Measurements from ENCODE around the gene C15orf61.

The C15orf61 gene

GRCh38 chr15:67510597-67511190, 10.2 kb upstream of the C15orf61 start:
- Histone ChIP-seq H2AFZ (ENCODE audit: low read length) (no peak overlapping the region), H3F3A (ENCODE audit: insufficient read depth, low read length) (no peaks in the 10 kb centered on the region; the same call in 1 of the 2 replicates), H3K27ac (ENCODE audit: low read length) (no peak overlapping the region), H3K9me3 (replicated peaks; ENCODE audit: insufficient read depth, low read length) (no peaks in the 10 kb centered on the region), H3K79me2 (ENCODE audit: low read length) (no peaks in the 10 kb centered on the region), H3K4me3 (ENCODE audit: low read length) (no peak overlapping the region), H3K4me1 (ENCODE audit: low read length) (peaks cover 11% of the 10 kb centered on the region), H3K9me2 (replicated peaks; ENCODE audit: insufficient read depth, low read length) (no peaks in the 10 kb centered on the region), H3K4me2 (ENCODE audit: low read depth, low read length) (no peak overlapping the region), H4K20me1 (ENCODE audit: insufficient read depth, low read length) (no peaks in the 10 kb centered on the region), H3K27me3 (replicated peaks; ENCODE audit: insufficient read depth, low read length) (no peaks in the 10 kb centered on the region), H3K36me3 (replicated peaks; ENCODE audit: insufficient read depth, low read length) (no peaks in the 10 kb centered on the region), H3K9ac (ENCODE audit: low read length) (no peak overlapping the region)
- TF ChIP-seq EZH2 (optimal IDR thresholded peaks at IDR 0.05; ENCODE audit: low read depth, low read length) (no peak), EZH2phosphoT487 (IDR thresholded peaks at IDR 0.05; ENCODE audit: low read length) (no peak), CTCF (IDR thresholded peaks at IDR 0.05; ENCODE audit: low read length) (no peak)
- DNase-seq, result no peak

- Histone ChIP-seq H3K9ac (ENCODE audit: low read length) (no peak overlapping the region), H3K4me3 (ENCODE audit: low read length) (no peak overlapping the region), H3F3A (ENCODE audit: insufficient read depth, low read length) (no peaks in the 10 kb centered on the region), H3K36me3 (replicated peaks; ENCODE audit: insufficient read depth, low read length) (no peaks in the 10 kb centered on the region), H3K9me3 (replicated peaks; ENCODE audit: insufficient read depth, low read length) (no peaks in the 10 kb centered on the region), H3K27me3 (replicated peaks; ENCODE audit: insufficient read depth, low read length) (no peaks in the 10 kb centered on the region), H3K4me1 (ENCODE audit: low read length) (peaks cover 3% of the 10 kb centered on the region), H3K79me2 (ENCODE audit: low read length) (no peaks in the 10 kb centered on the region), H3K4me2 (ENCODE audit: low read depth, low read length) (no peak overlapping the region), H3K27ac (ENCODE audit: low read length) (no peak overlapping the region), H2AFZ (ENCODE audit: low read length) (no peak overlapping the region), H3K9me2 (replicated peaks; ENCODE audit: insufficient read depth, low read length) (no peaks in the 10 kb centered on the region), H4K20me1 (ENCODE audit: insufficient read depth, low read length) (no peaks in the 10 kb centered on the region)
- no peak for DNase-seq
- no peak for TF ChIP-seq EZH2 (optimal IDR thresholded peaks at IDR 0.05; ENCODE audit: low read depth, low read length)
- no peak for TF ChIP-seq EZH2phosphoT487 (IDR thresholded peaks at IDR 0.05; ENCODE audit: low read length)
- TF ChIP-seq CTCF (IDR thresholded peaks at IDR 0.05; ENCODE audit: low read length), result no peak
These were observed 9.3 kb upstream of the C15orf61 start for GRCh38 chr15:67511606-67512005.

GRCh38 chr15:67512140-67512539, 8.8 kb upstream of the C15orf61 start:
- H3K27me3 ChIP-seq (replicated peaks; ENCODE audit: insufficient read depth, low read length), result no peaks in the 10 kb centered on the region
- H3K4me2 ChIP-seq (ENCODE audit: low read depth, low read length), result no peak overlapping the region
- no peaks in the 10 kb centered on the region for H3K4me1 ChIP-seq (ENCODE audit: low read length)
- no peak overlapping the region for H3K4me3 ChIP-seq (ENCODE audit: low read length)
- H3K79me2 ChIP-seq (ENCODE audit: low read length), result no peaks in the 10 kb centered on the region
- H3K27ac ChIP-seq (ENCODE audit: low read length), result no peak overlapping the region
- TF ChIP-seq EZH2 (optimal IDR thresholded peaks at IDR 0.05; ENCODE audit: low read depth, low read length) (no peak), EZH2phosphoT487 (IDR thresholded peaks at IDR 0.05; ENCODE audit: low read length) (no peak), CTCF (IDR thresholded peaks at IDR 0.05; ENCODE audit: low read length) (no peak)
- no peaks in the 10 kb centered on the region for H3K9me2 ChIP-seq (replicated peaks; ENCODE audit: insufficient read depth, low read length)
- H3K9ac ChIP-seq (ENCODE audit: low read length), result no peak overlapping the region
- no peak for DNase-seq
- H4K20me1 ChIP-seq (ENCODE audit: insufficient read depth, low read length), result no peaks in the 10 kb centered on the region
- no peak overlapping the region for H2AFZ ChIP-seq (ENCODE audit: low read length)
- H3K9me3 ChIP-seq (replicated peaks; ENCODE audit: insufficient read depth, low read length), result no peaks in the 10 kb centered on the region
- no peaks in the 10 kb centered on the region for H3K36me3 ChIP-seq (replicated peaks; ENCODE audit: insufficient read depth, low read length)
- H3F3A ChIP-seq (ENCODE audit: insufficient read depth, low read length), result no peaks in the 10 kb centered on the region
